Activated CD4-positive, alpha-beta T cell treated with anti-CD3 and anti-CD28 coated beads, Interleukin-2, amount 50 U/mL, for 48 hours (primary cell): ENCODE data around the gene MYBBP1A.

Experiments
- DNase-seq, 2 experiments: peaks; one replicate each; pipeline ENCODE4 v3.0.0-alpha.2; 2020

The MYBBP1A gene

GRCh38 chr17:4548721-4549531 lies 6.3 kb downstream of the MYBBP1A start:
- no peak for DNase-seq

GRCh38 chr17:4548061-4548461 lies 7.1 kb downstream of the MYBBP1A start:
- DNase-seq = no peak

- no peak for DNase-seq
Measured at GRCh38 chr17:4547118-4547906, 7.9 kb downstream of the MYBBP1A start.

- DNase-seq = no peak
Measured at GRCh38 chr17:4545217-4545951, 9.8 kb downstream of the MYBBP1A start.

- no peak for DNase-seq
Measured at GRCh38 chr17:4544951-4545216, 10.3 kb downstream of the MYBBP1A start.

- DNase-seq = no peak
Measured at GRCh38 chr17:4544135-4544950, 10.8 kb downstream of the MYBBP1A start.

GRCh38 chr17:4543557-4544026 lies 11.6 kb downstream of the MYBBP1A start:
- no peak for DNase-seq

- no peak for DNase-seq
Measured at GRCh38 chr17:4542726-4543191, 12.4 kb downstream of the MYBBP1A start.

GRCh38 chr17:4542003-4542725 lies 13.0 kb downstream of the MYBBP1A start:
- DNase-seq = no peak

- no peak for DNase-seq
Measured at GRCh38 chr17:4541328-4542002, 13.7 kb downstream of the MYBBP1A start.

- DNase-seq = no peak
Measured at GRCh38 chr17:4540687-4541327, 14.4 kb downstream of the MYBBP1A start.

- DNase-seq = no peak
Measured at GRCh38 chr17:4540224-4540651, 14.9 kb downstream of the MYBBP1A start.

GRCh38 chr17:4539576-4540223 lies 15.5 kb downstream of the MYBBP1A start:
- DNase-seq = no peak

GRCh38 chr17:4539025-4539424 lies 16.2 kb downstream of the MYBBP1A start:
- DNase-seq = no peak

GRCh38 chr17:4538236-4539002 lies 16.8 kb downstream of the MYBBP1A start:
- no peak for DNase-seq

GRCh38 chr17:4537451-4538235 lies 17.5 kb downstream of the MYBBP1A start:
- no peak for DNase-seq

- no peak for DNase-seq
Measured at GRCh38 chr17:4536742-4537411, 18.3 kb downstream of the MYBBP1A start.

- DNase-seq = no peak
Measured at GRCh38 chr17:4536259-4536741, 18.9 kb downstream of the MYBBP1A start.
